Heart left ventricle (tissue), 16 donors: ENCODE data around the gene LRBA. TPM values are rescaled to one million over a fixed set of nuclear protein-coding genes. Genes with fewer than 3 reads are reported as not detected.

Source experiments
- ATAC-seq, 4 donors: fragments of 200-7000 bp; cut with Tn5 transposase; one replicate each; pipeline ENCODE4 v1.9.1; 2020 to 2022; ENCODE audit warnings: moderate library complexity in 4 of 4, mild to moderate bottlenecking in 3 of 4, moderate number of reproducible peaks in 1 of 4
- DNase-seq, 5 donors: peaks; one replicate each; pipeline ENCODE4 v3.0.0-alpha.2; 2020
- H3K27ac ChIP-seq, 12 donors: fragments of 200-600 bp; sonication (generic) in 4 of 12; one replicate each; pipeline versions ENCODE4 v1.5.0 to v1.8.0; 2016 to 2022; ENCODE audit warnings: mild to moderate bottlenecking in 2 of 12
- H3K27me3 ChIP-seq, 9 donors: fragments of 200-600 bp; sonication (generic) in 2 of 9; one replicate each; pipeline versions ENCODE4 v1.5.1 to v1.8.0; 2016 to 2022; ENCODE audit warnings: mild to moderate bottlenecking in 3 of 9
- H3K36me3 ChIP-seq, 9 donors: fragments of 200-600 bp; sonication (generic) in 2 of 9; one replicate each; pipeline versions ENCODE4 v1.5.0 to v1.8.0; 2018 to 2022; ENCODE audit warnings: mild to moderate bottlenecking in 2 of 9
- H3K4me1 ChIP-seq, 12 donors: fragments of 200-600 bp; sonication (generic) in 4 of 12; one replicate each; pipeline versions ENCODE4 v1.5.0 to v1.8.0; 2016 to 2022; ENCODE audit warnings: mild to moderate bottlenecking in 3 of 12
- H3K4me3 ChIP-seq, 12 donors: fragments of 200-600 bp; sonication (generic) in 4 of 12; one replicate each; pipeline versions ENCODE4 v1.5.0 to v1.8.0; 2017 to 2022; ENCODE audit warnings: mild to moderate bottlenecking in 9 of 12, moderate library complexity in 4 of 12
- H3K9me3 ChIP-seq, 12 donors: fragments of 200-600 bp; sonication (generic) in 4 of 12; one replicate each; pipeline versions ENCODE4 v1.5.0 to v1.8.0; 2016 to 2022; ENCODE audit warnings: mild to moderate bottlenecking in 1 of 12
- CTCF ChIP-seq, 12 donors: fragments of 200-600 bp; sonication (generic) in 4 of 12; IDR thresholded peaks; one replicate each; pipeline versions ENCODE4 v1.5.0 to v1.8.0; 2018 to 2022; ENCODE audit warnings: antibody characterized with exemption in 12 of 12, mild to moderate bottlenecking in 5 of 12
- POLR2A ChIP-seq, 2 donors: fragments of 450-650 bp; IDR thresholded peaks; one replicate each; pipeline ENCODE4 v1.6.1; 2017; ENCODE audit warnings: antibody characterized with exemption in 2 of 2, mild to moderate bottlenecking in 2 of 2, moderate library complexity in 2 of 2
- WGBS, 4 donors: extraction: QIAGEN DNeasy Blood & Tissue Kit in 2 of 4; methylation state at CpG; one replicate each; pipeline versions ENCODE4 v1.1.5 to v1.1.7; 2013 to 2018; 5-methylcytosine and 5-hydroxymethylcytosine counted together
- intact Hi-C, 10 donors: fragments of 100-400 bp; cut with DNase I; formaldehyde crosslinking; loops; one replicate each; pipeline versions ENCODE4 v1.11.1 to v1.14.2; 2022
- polyA plus RNA-seq, 2 donors: library from polyadenylated mRNA; stranded (reverse); fragments of 200-250 nt; gene quantifications; one replicate each; pipeline ENCODE4 v1.2.3, GENCODE V29; 2013
- total RNA-seq, 9 donors: library from RNA; depleted of rRNA in 2 of 9; stranded (reverse); fragments of >200 nt in 2 of 9; fragmentation: NEBNext Ultra II Directional in 3 of 9; extraction: Animal tissue kit (Norgen Biotek cat#: 25700) in 3 of 9; gene quantifications; one replicate each; pipeline versions ENCODE4 v1.1.0 to v1.2.4, GENCODE V29; 2016 to 2023
- donor health status: ischemic (EF 13 %, LVEDD 7.1; RV severe dilation, severe dysfunction).
- donor health status: healthy with polysubstance abuse.
- donor health status: DM: no; HTN: yes; CAD: no.
- donor health status: DM: no; HTN: no; CAD: no.
- donor health status: ischemic (EF 25% LVEDD 6.9; RV normal size, moderate dysfunction).
- donor health status: ischemic (EF 25% LVEDD 5.7; RV mildly dilated, moderate dysfunction).
- donor health status: healthy.
- donor health status: DM: yes; HTN: yes; CAD: no.
- donor health status: ischemic (EF 35%, LVEDD 5.7; RV mildly dilated, moderate dysfunction).
- donor health status: nonischemic (EF 11% LVEDD 7.7; RV severe dilation, severe dysfunction).
- donor health status: DM: yes; HTN: yes; CAD: no.
- donor health status: PGD.
- donor health status: ischemic (EF 29% LVEDD 5.4; RV normal size, mild dysfunction).
- donor health status: nonischemic (EF 23%, LVEDD 6.1; RV moderate dilation, normal function).

Gene LRBA
- total and polyA plus RNA-seq, 11 donors: 6.5 to 35.1 (median 22.6) TPM

- Histone ChIP-seq H3K9me3 (no peaks in the 10 kb centered on the region), H3K36me3 (peaks cover 0 to 5% (median 0%) of the 10 kb centered on the region in 9 donors), H3K27me3 (no peaks in the 10 kb centered on the region), H3K4me1 (peaks cover 0 to 11% (median 0%) of the 10 kb centered on the region in 12 donors), H3K27ac (peak overlapping the region in 3 of 12 donors; percentile 23 to 35 (median 35)), H3K4me3 (no peak overlapping the region)
- DNase-seq (no peak), ATAC-seq (peak; percentile 42 to 87 (median 70))
- intact Hi-C loops: no loop called here
- TF ChIP-seq POLR2A (IDR thresholded peaks at IDR 0.05) (no peak), CTCF (IDR thresholded peaks at IDR 0.05) (no peak)
- 64 to 70% (median 66%) methylated on average over 2 of the region's 2 CpGs for WGBS, 4 donors
Measured at GRCh38 chr4:150343796-150344195, 671.3 kb downstream of the LRBA start.

- WGBS, 4 donors: 55 to 57% (median 56%) methylated on average over 2 of the region's 2 CpGs
- H3K4me3 ChIP-seq: no peak overlapping the region
- peaks cover 0 to 12% (median 3%) of the 10 kb centered on the region in 12 donors for H3K4me1 ChIP-seq
- TF ChIP-seq CTCF (IDR thresholded peaks at IDR 0.05) (no peak), POLR2A (IDR thresholded peaks at IDR 0.05) (no peak)
- no peaks in the 10 kb centered on the region for H3K27me3 ChIP-seq
- peaks cover 0 to 5% (median 0%) of the 10 kb centered on the region in 9 donors for H3K36me3 ChIP-seq
- no peaks in the 10 kb centered on the region for H3K9me3 ChIP-seq
- H3K27ac ChIP-seq: peak overlapping the region in 5 of 12 donors; percentile 23 to 44 (median 35)
- peak; percentile 47 to 72 (median 54) for DNase-seq
- intact Hi-C loops: no loop called here
- ATAC-seq: peak; percentile 87 to 96 (median 94)
Measured at GRCh38 chr4:150342945-150343344, 672.1 kb downstream of the LRBA start.

GRCh38 chr4:150337734-150338133, 677.4 kb downstream of the LRBA start:
- ATAC-seq (peak in 1 of 4 donors; percentile 36), DNase-seq (no peak)
- no peaks in the 10 kb centered on the region for H3K36me3 ChIP-seq
- TF ChIP-seq CTCF (IDR thresholded peaks at IDR 0.05) (no peak), POLR2A (IDR thresholded peaks at IDR 0.05) (no peak)
- H3K27me3 ChIP-seq: no peaks in the 10 kb centered on the region
- intact Hi-C loops: no loop called here
- no peak overlapping the region for H3K4me3 ChIP-seq
- H3K9me3 ChIP-seq: no peaks in the 10 kb centered on the region
- H3K4me1 ChIP-seq: peaks cover 0 to 20% (median 7%) of the 10 kb centered on the region in 12 donors
- H3K27ac ChIP-seq: peak overlapping the region in 1 of 12 donors; percentile 22
- WGBS, 4 donors: 33 to 53% (median 36%) methylated on average over 3 of the region's 3 CpGs

GRCh38 chr4:150336676-150337412, 678.2 kb downstream of the LRBA start:
- intact Hi-C loops: no loop called here
- Histone ChIP-seq H3K4me1 (peaks cover 0 to 18% (median 7%) of the 10 kb centered on the region in 12 donors), H3K36me3 (no peaks in the 10 kb centered on the region), H3K4me3 (no peak overlapping the region), H3K27me3 (no peaks in the 10 kb centered on the region), H3K27ac (peak overlapping the region in 1 of 12 donors; percentile 22), H3K9me3 (no peaks in the 10 kb centered on the region)
- TF ChIP-seq POLR2A (IDR thresholded peaks at IDR 0.05) (no peak), CTCF (IDR thresholded peaks at IDR 0.05) (no peak)
- 57 to 61% (median 58%) methylated on average over 5 of the region's 5 CpGs for WGBS, 4 donors
- peak; percentile 67 to 87 (median 70) for ATAC-seq
- no peak for DNase-seq
